PC-3 (cell line): ENCODE data around the gene BTBD6. TPM values are rescaled to one million over a fixed set of nuclear protein-coding genes. Genes with fewer than 3 reads are reported as not detected.

Experiments used
- ATAC-seq: fragments of 200-7000 bp; cut with Tn5 transposase; 2 replicates; pipeline ENCODE4 v1.9.1; 2020; ENCODE audit warnings: mild to moderate bottlenecking, moderate library complexity
- BruUV-seq: library from RNA; stranded (reverse); fragments of 400-500 nt; replicated peaks from 2 replicates; lab custom pipeline; 2021; lab: Mats Ljungman, UMichigan
- CTCF ChIA-PET: fragments of 300-600 bp; sonication (Branson Sonifier 250); formaldehyde crosslinking; loops from one replicate; lab custom pipeline; 2022; ENCODE audit warnings: antibody characterized with exemption; lab: Charles Lee
- POLR2A ChIA-PET: fragments of 300-600 bp; sonication (Branson Sonifier 250); formaldehyde crosslinking; loops from one replicate; lab custom pipeline; 2022; ENCODE audit warnings: antibody characterized with exemption; ENCODE audit not compliant: unreplicated experiment; lab: Charles Lee
- DNase-seq: peaks from one replicate; pipeline ENCODE4 v3.0.0-alpha.2; 2015
- H2AFZ ChIP-seq: fragments of 300-600 bp; sonication (generic); 2 replicates; pipeline ENCODE4 v1.6.0; 2016; ENCODE audit warnings: antibody characterized with exemption, low read length
- H3F3A ChIP-seq: fragments of 300-600 bp; sonication (generic); one replicate; pipeline ENCODE4 v1.6.0; 2017; ENCODE audit warnings: antibody characterized with exemption, low read length, control low read depth, mild to moderate bottlenecking; ENCODE audit not compliant: unreplicated experiment
- H3K27ac ChIP-seq: fragments of 300-600 bp; sonication (generic); 2 replicates; pipeline ENCODE4 v1.5.1; 2016; ENCODE audit warnings: mild to moderate bottlenecking, low read length
- H3K27me3 ChIP-seq: fragments of 300-600 bp; sonication (generic); 2 replicates; pipeline ENCODE4 v1.6.1; 2016; ENCODE audit warnings: low read length, mixed read lengths
- H3K36me3 ChIP-seq: fragments of 300-600 bp; sonication (generic); 2 replicates; pipeline ENCODE4 v1.6.1; 2016; ENCODE audit warnings: low read depth, mixed run types, low read length, mixed read lengths
- H3K4me1 ChIP-seq: fragments of 300-600 bp; sonication (generic); 2 replicates; pipeline ENCODE4 v1.5.1; 2016; ENCODE audit warnings: low read length; ENCODE audit not compliant: insufficient read depth
- H3K4me2 ChIP-seq: fragments of 300-600 bp; sonication (generic); 2 replicates; pipeline ENCODE4 v1.6.0; 2016; ENCODE audit warnings: low read length
- H3K4me3 ChIP-seq: fragments of 300-600 bp; sonication (generic); 2 replicates; pipeline ENCODE4 v1.5.1; 2016; ENCODE audit warnings: mild to moderate bottlenecking, low read length, mixed read lengths
- H3K79me2 ChIP-seq: fragments of 300-600 bp; sonication (generic); 2 replicates; pipeline ENCODE4 v1.6.1; 2017; ENCODE audit warnings: low read length, mixed read lengths
- H3K9ac ChIP-seq: fragments of 300-600 bp; sonication (generic); 2 replicates; pipeline ENCODE4 v1.6.0; 2016; ENCODE audit warnings: mild to moderate bottlenecking, low read length
- H3K9me2 ChIP-seq: fragments of 300-600 bp; sonication (generic); replicated peaks from 2 replicates; pipeline ENCODE4 v1.6.1; 2016; ENCODE audit warnings: mixed run types, low read length, mixed read lengths
- H3K9me3 ChIP-seq: fragments of 300-600 bp; sonication (generic); 2 replicates; pipeline ENCODE4 v1.6.1; 2016; ENCODE audit warnings: low read length, mixed read lengths
- H4K20me1 ChIP-seq: fragments of 300-600 bp; sonication (generic); 2 replicates; pipeline ENCODE4 v1.6.1; 2016; ENCODE audit warnings: low read length, mixed read lengths
- CTCF ChIP-seq: fragments of 300-600 bp; sonication (generic); conservative IDR thresholded peaks from 2 replicates; pipeline ENCODE4 v1.5.1; 2017; ENCODE audit warnings: antibody characterized with exemption, low read depth, mild to moderate bottlenecking, low read length
- EZH2 ChIP-seq: fragments of 300-600 bp; sonication (generic); IDR thresholded peaks from one replicate; pipeline ENCODE4 v1.6.1; 2017; ENCODE audit warnings: antibody characterized with exemption, mild to moderate bottlenecking, low read length; ENCODE audit not compliant: unreplicated experiment
- EZH2phosphoT487 ChIP-seq: fragments of 300-600 bp; sonication (generic); IDR thresholded peaks from 2 replicates; pipeline ENCODE4 v1.6.1; 2018; ENCODE audit warnings: mild to moderate bottlenecking, antibody characterized with exemption, low read length, borderline replicate concordance
- intact Hi-C: fragments of 100-400 bp; cut with micrococcal nuclease; formaldehyde crosslinking; loops from 2 replicates; pipeline ENCODE4 v1.9.0; 2023
- total RNA-seq: library from RNA; depleted of rRNA; stranded (reverse); fragments of >200 nt; gene quantifications from 2 replicates; pipeline ENCODE4 v1.2.3, GENCODE V29; 2014

The BTBD6 gene
- total RNA-seq, 1 experiment from 2014 or later = 104 TPM

GRCh38 chr14:105258846-105259245 is 10.5 kb downstream of the BTBD6 start:
- Histone ChIP-seq H4K20me1 (no peaks in the 10 kb centered on the region), H3K9me2 (no peaks in the 10 kb centered on the region), H3K27me3 (no peaks in the 10 kb centered on the region), H3K9ac (no peak overlapping the region), H2AFZ (no peak overlapping the region), H3K36me3 (no peaks in the 10 kb centered on the region), H3K4me1 (peaks cover 5% of the 10 kb centered on the region), H3K79me2 (no peaks in the 10 kb centered on the region), H3K4me3 (no peak overlapping the region), H3K4me2 (no peak overlapping the region), H3K9me3 (no peaks in the 10 kb centered on the region), H3F3A (no peaks in the 10 kb centered on the region), H3K27ac (peak overlapping the region; percentile 24; the same call in 1 of the 2 replicates)
- DNase-seq (peak; percentile 87), ATAC-seq (peak; percentile 94)
- ChIA-PET CTCF (interaction anchor here (0.5 kb wide), 1 partner anchor 570 kb away, joined by 3 read pairs; no protein-coding TSS in a partner anchor), POLR2A (no interaction called here)
- intact Hi-C loops = no loop called here
- BruUV-seq = no TSS peak
- TF ChIP-seq CTCF = no peak
- peak; percentile 69 for TF ChIP-seq EZH2phosphoT487

- Histone ChIP-seq H4K20me1 (no peaks in the 10 kb centered on the region), H3K9ac (no peak overlapping the region), H3F3A (no peaks in the 10 kb centered on the region), H3K27me3 (no peaks in the 10 kb centered on the region), H3K36me3 (no peaks in the 10 kb centered on the region), H3K9me3 (no peaks in the 10 kb centered on the region), H3K79me2 (no peaks in the 10 kb centered on the region), H3K4me3 (no peak overlapping the region), H3K9me2 (no peaks in the 10 kb centered on the region), H3K4me1 (peaks cover 5% of the 10 kb centered on the region), H3K27ac (no peak overlapping the region), H2AFZ (no peak overlapping the region), H3K4me2 (no peak overlapping the region)
- DNase-seq = no peak
- ChIA-PET CTCF (no interaction called here), POLR2A (no interaction called here)
- BruUV-seq = no TSS peak
- TF ChIP-seq CTCF (no peak), EZH2 (no peak), EZH2phosphoT487 (no peak)
- intact Hi-C loops = no loop called here
- no peak for ATAC-seq
Observed at GRCh38 chr14:105260959-105261358, 12.6 kb downstream of the BTBD6 start.

GRCh38 chr14:105261781-105262180 is 13.4 kb downstream of the BTBD6 start:
- H3K36me3 ChIP-seq = no peaks in the 10 kb centered on the region
- no peak overlapping the region for H3K4me3 ChIP-seq
- no peaks in the 10 kb centered on the region for H3K9me2 ChIP-seq
- H3K9ac ChIP-seq = no peak overlapping the region
- no peak overlapping the region for H3K4me2 ChIP-seq
- no peak for TF ChIP-seq EZH2phosphoT487
- ChIA-PET POLR2A (no interaction called here), CTCF (no interaction called here)
- H3K4me1 ChIP-seq = peaks cover 5% of the 10 kb centered on the region
- BruUV-seq = no TSS peak
- H4K20me1 ChIP-seq = no peaks in the 10 kb centered on the region
- no peak overlapping the region for H3K27ac ChIP-seq
- no peak overlapping the region for H2AFZ ChIP-seq
- H3K9me3 ChIP-seq = no peaks in the 10 kb centered on the region
- H3K79me2 ChIP-seq = no peaks in the 10 kb centered on the region
- DNase-seq = no peak
- intact Hi-C loops = no loop called here
- ATAC-seq = no peak
- H3F3A ChIP-seq = no peaks in the 10 kb centered on the region
- no peaks in the 10 kb centered on the region for H3K27me3 ChIP-seq
